ENCODE measurements around the gene DOK5. TPM values are rescaled to one million over a fixed set of nuclear protein-coding genes. Genes with fewer than 3 reads are reported as not detected.
A peak's percentile ranks its signal among the peaks of the same experiment; 100 is the strongest.

DOK5 gene
- total and polyA plus RNA-seq, 2 of the 8 experiments (the other 6 are each of a cell fraction or from before 2014, with no cell fraction given), result 8.9 to 15.0 TPM

GRCh38 chr20:54429364-54429763 is 46.0 kb upstream of the DOK5 start:
- H3K4me1 ChIP-seq (replicated peaks in 1 of 4; ENCODE audit: control insufficient read depth in 3 of 4, insufficient read depth in 4 of 4, low read length in 3 of 4), result no peaks in the 10 kb centered on the region
- no peak overlapping the region for H3K18ac ChIP-seq (ENCODE audit: extremely low read depth, low read length)
- H2AFZ ChIP-seq (ENCODE audit: low read length), result 0 out of 2 replicates have a peak overlapping the region, but pooled peaks have one; percentile 51
- no peak overlapping the region for H2BK12ac ChIP-seq (ENCODE audit: low read depth, low read length)
- no peaks in the 10 kb centered on the region for H3K27me3 ChIP-seq (replicated peaks in 1 of 4; ENCODE audit: control insufficient read depth in 3 of 4, extremely low read depth in 1 of 4, insufficient read depth in 3 of 4, low read length in 3 of 4)
- no peaks in the 10 kb centered on the region for H4K20me1 ChIP-seq (replicated peaks in 1 of 2; ENCODE audit: control insufficient read depth in 1 of 2, insufficient read depth in 2 of 2, low read length in 2 of 2)
- no peak overlapping the region for H3K56ac ChIP-seq (replicated peaks; ENCODE audit: insufficient read length, low read depth, low read length)
- no peaks in the 10 kb centered on the region for H3K79me1 ChIP-seq (ENCODE audit: low read depth, low read length)
- ChIA-PET CTCF (ENCODE audit: partially characterized antibody) (no interaction called here), POLR2A (ENCODE audit: partially characterized antibody) (interaction anchor here (1.0 kb wide), 1 partner anchor 41 kb away, joined by 3 read pairs; no protein-coding TSS in a partner anchor)
- H2BK5ac ChIP-seq (ENCODE audit: low read depth, low read length), result no peak overlapping the region
- H2AK5ac ChIP-seq (ENCODE audit: low read depth, low read length), result no peak overlapping the region
- no peak overlapping the region for H3K14ac ChIP-seq (ENCODE audit: insufficient read length)
- no peak overlapping the region for H3K4ac ChIP-seq (replicated peaks; ENCODE audit: insufficient read length, low read depth, low read length)
- no peak overlapping the region for H3K27ac ChIP-seq (ENCODE audit: low read depth, low read length)
- H4K5ac ChIP-seq (ENCODE audit: insufficient read length, low read depth, low read length), result no peak overlapping the region
- H2BK120ac ChIP-seq (replicated peaks; ENCODE audit: low read depth, low read length), result no peak overlapping the region
- H4K91ac ChIP-seq (replicated peaks; ENCODE audit: insufficient read length, low read length), result no peak overlapping the region
- H3K79me2 ChIP-seq (ENCODE audit: control insufficient read depth in 1 of 2, insufficient read depth in 2 of 2, low read length in 2 of 2), result no peaks in the 10 kb centered on the region
- 85% methylated on average over 7 of the region's 7 CpGs; no CpG with 5 or more reads in 1 of the 2 experiments for WGBS, 2 experiments (ENCODE audit: extremely low coverage in 1 of 2, insufficient coverage in 1 of 2, insufficient read length in 1 of 2, insufficient replicate concordance in 2 of 2, low coverage in 1 of 2, low lambda C conversion rate in 2 of 2, missing lambda C conversion rate in 1 of 2)
- H3K23ac ChIP-seq (ENCODE audit: insufficient read length), result no peak overlapping the region
- no peak overlapping the region for H2BK15ac ChIP-seq (ENCODE audit: low read length)
- H4K8ac ChIP-seq (ENCODE audit: extremely low read depth, insufficient read depth, low read length), result no peak overlapping the region
- DNase-seq (ENCODE audit: low read depth in 1 of 2, low spot score in 2 of 2), result no peak
- FAIRE-seq, result no peak
- no peak overlapping the region for H2BK20ac ChIP-seq (ENCODE audit: low read length)
- no peaks in the 10 kb centered on the region for H3K36me3 ChIP-seq (ENCODE audit: control insufficient read depth in 2 of 4, insufficient read depth in 4 of 4, low read length in 3 of 4)
- H3K9ac ChIP-seq (replicated peaks in 1 of 4; ENCODE audit: extremely low read depth in 1 of 4, low read depth in 3 of 4, low read length in 3 of 4), result no peak overlapping the region
- H3K9me3 ChIP-seq (ENCODE audit: insufficient read depth in 2 of 2, low read depth in 1 of 2, low read length in 1 of 2), result peaks cover 0 to 10% of the 10 kb centered on the region in 2 experiments; a peak in 2 of 4 replicates
- H3K23me2 ChIP-seq (ENCODE audit: low read depth, low read length), result no peaks in the 10 kb centered on the region
- no peak overlapping the region for H3K4me2 ChIP-seq (ENCODE audit: insufficient read depth in 1 of 2, low read depth in 2 of 2, low read length in 2 of 2)
- H3K4me3 ChIP-seq (ENCODE audit: extremely low read depth in 1 of 4, insufficient read depth in 2 of 4, low read depth in 3 of 4, low read length in 4 of 4), result no peak overlapping the region
- TF ChIP-seq, protein P1, sequence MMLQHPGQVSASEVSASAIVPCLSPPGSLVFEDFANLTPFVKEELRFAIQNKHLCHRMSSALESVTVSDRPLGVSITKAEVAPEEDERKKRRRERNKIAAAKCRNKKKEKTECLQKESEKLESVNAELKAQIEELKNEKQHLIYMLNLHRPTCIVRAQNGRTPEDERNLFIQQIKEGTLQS (IDR thresholded peaks at IDR 0.05; ENCODE audit: insufficient read depth, low read depth, low read length), result no peak
- TF ChIP-seq SUZ12 (IDR thresholded peaks at IDR 0.05; ENCODE audit: low read length) (no peak), CEBPB (IDR thresholded peaks at IDR 0.05; ENCODE audit: low read depth, low read length) (no peak), SP2 (IDR thresholded peaks at IDR 0.05; ENCODE audit: low read length) (no peak), TAF7 (optimal IDR thresholded peaks at IDR 0.05; ENCODE audit: borderline replicate concordance, low read depth, low read length) (no peak), NANOG (IDR thresholded peaks at IDR 0.05; ENCODE audit: insufficient read depth, low read depth, low read length, poor library complexity, severe bottlenecking) (no peak), RNF2 (IDR thresholded peaks at IDR 0.05; ENCODE audit: borderline replicate concordance, low read depth, low read length, missing control alignments, poor library complexity, severe bottlenecking) (no peak), JUN (IDR thresholded peaks at IDR 0.05; ENCODE audit: low read depth, low read length) (no peak), JUND (IDR thresholded peaks at IDR 0.05; ENCODE audit: low read length) (no peak), SIRT6 (IDR thresholded peaks at IDR 0.05; ENCODE audit: low read length) (no peak)
- TF ChIP-seq, protein P2, sequence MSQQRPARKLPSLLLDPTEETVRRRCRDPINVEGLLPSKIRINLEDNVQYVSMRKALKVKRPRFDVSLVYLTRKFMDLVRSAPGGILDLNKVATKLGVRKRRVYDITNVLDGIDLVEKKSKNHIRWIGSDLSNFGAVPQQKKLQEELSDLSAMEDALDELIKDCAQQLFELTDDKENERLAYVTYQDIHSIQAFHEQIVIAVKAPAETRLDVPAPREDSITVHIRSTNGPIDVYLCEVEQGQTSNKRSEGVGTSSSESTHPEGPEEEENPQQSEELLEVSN (IDR thresholded peaks at IDR 0.05), result no peak
- TF ChIP-seq, protein P3, sequence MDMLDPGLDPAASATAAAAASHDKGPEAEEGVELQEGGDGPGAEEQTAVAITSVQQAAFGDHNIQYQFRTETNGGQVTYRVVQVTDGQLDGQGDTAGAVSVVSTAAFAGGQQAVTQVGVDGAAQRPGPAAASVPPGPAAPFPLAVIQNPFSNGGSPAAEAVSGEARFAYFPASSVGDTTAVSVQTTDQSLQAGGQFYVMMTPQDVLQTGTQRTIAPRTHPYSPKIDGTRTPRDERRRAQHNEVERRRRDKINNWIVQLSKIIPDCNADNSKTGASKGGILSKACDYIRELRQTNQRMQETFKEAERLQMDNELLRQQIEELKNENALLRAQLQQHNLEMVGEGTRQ (IDR thresholded peaks at IDR 0.05; ENCODE audit: low read length), result no peak
